Measurements from ENCODE around the gene UPF3A. TPM values are rescaled to one million over a fixed set of nuclear protein-coding genes. Genes with fewer than 3 reads are reported as not detected.

UPF3A gene
- total and polyA plus RNA-seq, 2 of the 4 experiments (the other 2 are of a cell fraction): 11.7 to 51.6 TPM

DNA sequence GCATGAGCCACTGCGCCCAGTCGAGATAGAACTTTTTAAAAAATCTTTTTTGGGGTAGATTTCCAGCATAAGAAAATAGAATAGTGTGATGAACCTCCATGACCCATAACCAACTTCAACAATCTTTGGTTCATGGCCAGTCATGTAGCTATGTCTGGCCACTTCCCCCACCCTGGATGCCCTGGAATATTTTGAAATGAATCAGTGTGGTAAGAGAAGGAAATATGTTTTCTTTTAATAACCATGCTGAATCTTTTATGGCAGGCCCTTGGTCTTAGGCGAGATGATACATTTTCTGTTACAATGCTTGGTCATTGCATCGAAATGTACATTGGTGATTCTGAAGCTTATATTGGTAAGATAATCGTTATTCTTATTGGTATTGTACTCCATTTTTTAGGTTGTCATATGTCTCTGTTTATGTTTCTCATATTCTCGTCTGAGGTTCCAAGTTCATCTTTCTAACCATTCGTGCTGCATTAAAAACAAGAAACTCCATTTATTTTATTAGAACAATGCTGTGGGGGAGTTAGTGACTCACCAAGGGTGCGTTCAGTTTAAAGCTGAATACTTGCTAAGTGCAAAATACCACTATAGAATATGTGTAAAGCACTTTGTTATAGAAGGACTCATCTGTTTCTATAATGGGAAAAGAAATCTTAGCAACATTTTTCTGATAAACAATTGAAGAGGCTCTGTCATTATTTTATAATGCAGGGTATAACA is 16.4 kb upstream of the UPF3A start:
- no peak overlapping the region for H4K91ac ChIP-seq (ENCODE audit: insufficient read depth, low read depth, low read length)
- no peak overlapping the region for H2AK5ac ChIP-seq (ENCODE audit: low read depth, low read length)
- ChIA-PET CTCF (no interaction called here), POLR2A (ENCODE audit: unreplicated experiment) (interaction anchor here (0.6 kb wide), 1 partner anchor 29 kb away, joined by 3 read pairs; no protein-coding TSS in a partner anchor)
- in situ Hi-C loops (cut with MboI; ENCODE audit: low sequenced_read_pairs) (no loop called here), intact Hi-C loops (cut with micrococcal nuclease) (no loop called here), dilution Hi-C loops (cut with HindIII; ENCODE audit: low sequenced_read_pairs, unreplicated experiment) (no loop called here)
- peak overlapping the region; percentile 81 for H2BK5ac ChIP-seq (ENCODE audit: low read depth, low read length, poor library complexity, severe bottlenecking)
- H3K4me1 ChIP-seq (ENCODE audit: control insufficient read depth, insufficient read depth, low read length): peaks cover 5% of the 10 kb centered on the region
- no peak overlapping the region for H2AFZ ChIP-seq (replicated peaks; ENCODE audit: low read length, poor library complexity)
- H2BK15ac ChIP-seq (ENCODE audit: low read depth, low read length): no peak overlapping the region
- no peaks in the 10 kb centered on the region for H3K27me3 ChIP-seq (ENCODE audit: control insufficient read depth, insufficient read depth, low read length)
- no peak overlapping the region for H3K18ac ChIP-seq (ENCODE audit: low read depth, low read length)
- no TSS peak for BruUV-seq (replicated peaks)
- H3K4me2 ChIP-seq (ENCODE audit: low read depth, low read length): peak overlapping the region; percentile 22; the same call in 1 of the 2 replicates
- TF ChIP-seq CEBPB (IDR thresholded peaks at IDR 0.05; ENCODE audit: low read depth, low read length) (peak; percentile 19; the same call in 1 of the 2 replicates), MAFK (IDR thresholded peaks at IDR 0.05; ENCODE audit: low read depth, low read length) (no peak)
- 20% methylated on average over 1 of the region's 8 CpGs; no CpG with 5 or more reads in 1 of the 2 experiments for WGBS, 2 experiments (ENCODE audit: extremely low coverage in 2 of 2, insufficient read length in 1 of 2)
- H2BK20ac ChIP-seq (ENCODE audit: low read depth, low read length): no peak overlapping the region
- peaks cover 11% of the 10 kb centered on the region; the same call in 1 of the 2 replicates for H3K9me1 ChIP-seq (ENCODE audit: insufficient read depth, low read length)
- no peak overlapping the region for H3K14ac ChIP-seq (replicated peaks; ENCODE audit: low read depth, low read length)
- ATAC-seq (ENCODE audit: low read depth) (peak; percentile 70), DNase-seq (peak; percentile 79)
- H3K36me3 ChIP-seq (ENCODE audit: control insufficient read depth, insufficient read depth, low read length): peaks cover 54% of the 10 kb centered on the region
- no peak overlapping the region for H4K8ac ChIP-seq (ENCODE audit: low read depth in 2 of 2, low read length in 2 of 2)
- no peak overlapping the region for H3K23ac ChIP-seq (ENCODE audit: low read depth, low read length)
- no peak overlapping the region for H2AK9ac ChIP-seq (replicated peaks; ENCODE audit: low read depth, low read length, poor library complexity)
- H3K4me3 ChIP-seq (ENCODE audit: insufficient read depth, low read depth, low read length): no peak overlapping the region
- no peak overlapping the region for H4K5ac ChIP-seq (ENCODE audit: low read depth, low read length)
- H3K9ac ChIP-seq (ENCODE audit: low read depth, low read length): no peak overlapping the region
- H3K79me1 ChIP-seq (ENCODE audit: low read depth in 1 of 2, low read length in 2 of 2): peaks cover 40 to 55% of the 10 kb centered on the region in 2 experiments
- H3K27ac ChIP-seq (ENCODE audit: insufficient read depth, low read length): no peak overlapping the region
- H4K20me1 ChIP-seq (ENCODE audit: insufficient read depth, low read length): 0 out of 2 replicates have a peak, but pooled peaks cover 5% of the 10 kb centered on the region
- no peak overlapping the region for H3K56ac ChIP-seq (ENCODE audit: extremely low read depth, insufficient read depth, low read length)
- no peak overlapping the region for H2BK120ac ChIP-seq (ENCODE audit: low read depth, low read length)
- H3K9me3 ChIP-seq (ENCODE audit: control insufficient read depth, insufficient read depth, low read length): no peaks in the 10 kb centered on the region
- H3K4ac ChIP-seq (ENCODE audit: low read depth, low read length): peak overlapping the region; percentile 15; the same call in 1 of the 2 replicates
